D721Med (cell line): ENCODE data around the gene CA10.

ENCODE experiments used
- DNase-seq: peaks from one replicate; pipeline ENCODE4 v3.0.0; 2011; ENCODE audit warnings: low spot score; ENCODE audit not compliant: insufficient read length
- FAIRE-seq: peaks from 2 replicates; lab custom pipeline; 2011; peaks lifted over from hg19 to GRCh38; lab: Jason Lieb, UNC
- CTCF ChIP-seq: IDR thresholded peaks from 2 replicates; pipeline ENCODE4 v1.5.1; 2012; ENCODE audit warnings: mild to moderate bottlenecking, control low read depth; ENCODE audit not compliant: insufficient read depth; ENCODE audit errors: missing control alignments

CA10 gene

DNA sequence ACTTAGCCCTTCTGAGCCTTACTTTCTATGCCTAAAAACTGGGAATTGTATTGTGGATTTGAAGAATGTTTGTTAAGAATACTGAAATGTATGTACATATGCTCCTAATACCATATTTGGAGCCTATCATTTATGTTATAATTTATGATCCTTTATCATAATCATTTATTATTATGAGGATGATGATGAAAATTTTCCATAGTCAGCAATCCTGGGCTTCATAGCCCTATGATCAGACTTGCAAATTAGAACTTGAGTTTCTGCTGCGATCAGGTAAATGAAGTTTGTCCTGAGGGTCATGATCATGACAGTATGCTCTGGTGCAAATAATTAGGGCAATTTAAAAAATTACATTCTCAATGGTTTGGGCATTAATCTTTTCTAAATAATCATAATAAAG is 147.4 kb downstream of the CA10 start:
- FAIRE-seq (no peak), DNase-seq (no peak)
- TF ChIP-seq CTCF: no peak

DNA sequence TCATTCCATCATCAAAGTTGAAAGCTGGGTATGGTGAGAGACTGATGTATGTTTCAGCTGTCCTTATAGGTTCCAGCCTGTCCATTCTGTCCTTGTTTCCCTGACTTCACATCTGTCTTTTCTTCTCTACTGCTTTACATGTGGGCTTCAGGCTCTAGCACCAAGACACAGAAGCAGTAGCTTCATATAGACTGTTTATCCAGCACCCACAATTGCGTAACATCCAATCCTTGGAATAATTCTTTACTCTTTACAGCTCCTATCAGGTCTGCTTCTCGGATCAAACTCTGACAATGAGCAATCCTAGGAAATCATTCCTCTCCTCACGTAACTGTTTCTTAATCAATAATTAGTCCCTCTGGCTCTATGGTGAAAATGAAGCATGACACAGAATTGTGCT is 158.9 kb downstream of the CA10 start:
- no peak for TF ChIP-seq CTCF
- no peak for DNase-seq
- FAIRE-seq: no peak

DNA sequence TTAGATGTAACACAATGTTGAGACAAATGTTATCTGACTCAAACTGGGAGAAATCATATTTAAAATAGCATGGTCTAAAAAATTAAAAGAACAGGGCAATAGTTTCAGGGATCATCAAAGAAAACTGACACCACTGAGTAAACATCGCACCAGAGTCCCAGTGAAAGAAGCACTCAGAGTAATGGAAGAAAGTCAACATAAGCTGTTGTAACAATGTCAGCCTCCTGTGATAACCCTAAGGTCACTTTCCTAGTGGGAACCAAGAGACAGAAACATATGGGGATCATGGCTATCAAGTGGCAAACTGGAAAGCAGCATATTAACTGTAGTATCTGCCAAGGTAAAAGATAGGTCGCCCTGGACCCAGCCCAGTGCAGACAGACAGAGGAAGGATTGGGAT is 160.8 kb downstream of the CA10 start:
- DNase-seq: no peak
- no peak for TF ChIP-seq CTCF
- no peak for FAIRE-seq

DNA sequence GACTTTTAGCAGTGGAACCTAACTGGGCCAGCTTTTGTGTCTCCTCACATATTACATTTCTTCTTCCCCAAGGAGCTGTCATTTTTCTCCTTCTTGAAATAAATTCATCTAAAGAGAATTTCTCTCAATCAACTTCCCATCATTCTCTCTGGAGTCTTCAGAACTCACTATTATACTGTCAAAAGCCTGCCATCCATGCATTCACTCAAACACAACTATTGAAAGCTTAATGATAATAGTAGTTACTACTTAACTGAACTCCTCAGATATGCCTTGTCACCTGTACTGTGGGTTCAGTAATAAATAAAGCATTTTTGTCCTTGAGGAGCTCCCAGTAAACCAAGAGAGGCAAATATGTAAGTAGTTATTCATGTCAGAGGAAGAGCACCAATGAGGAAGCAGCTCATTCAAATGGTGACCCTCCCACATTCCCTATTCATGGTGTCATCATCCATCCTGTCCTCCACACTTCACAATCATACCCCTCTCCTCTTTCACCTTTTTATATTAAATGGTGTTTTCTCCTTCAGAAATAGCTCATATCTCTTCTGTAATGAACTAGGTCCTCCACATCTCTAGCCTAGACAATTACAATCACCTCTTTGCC is 162.6 kb downstream of the CA10 start:
- no peak for TF ChIP-seq CTCF
- FAIRE-seq (no peak), DNase-seq (no peak)

- TF ChIP-seq CTCF: no peak
- FAIRE-seq: no peak
- no peak for DNase-seq
Measured at GRCh38 chr17:51992864-51993416, 165.6 kb downstream of the CA10 start.

DNA sequence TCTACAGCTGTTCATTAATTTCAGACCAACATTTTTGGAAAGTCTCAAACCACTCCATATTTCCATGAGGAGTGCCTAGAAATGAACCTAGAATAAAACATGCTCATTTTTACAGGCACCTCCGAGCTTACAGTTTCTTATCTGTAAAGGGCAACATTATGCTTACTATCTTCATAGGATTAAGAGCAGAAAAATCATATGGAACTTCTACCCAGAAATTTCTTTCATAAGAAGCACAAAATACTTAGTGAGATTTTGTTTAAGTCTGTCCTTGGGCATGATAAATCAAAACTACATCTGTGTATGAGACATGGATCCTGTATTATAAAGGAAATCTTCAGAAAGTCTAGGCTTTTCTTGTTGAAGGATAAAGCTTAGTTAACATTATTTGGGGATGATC is 187.4 kb downstream of the CA10 start:
- FAIRE-seq (no peak), DNase-seq (no peak)
- TF ChIP-seq CTCF: no peak

GRCh38 chr17:51961689-51962088 is 196.8 kb downstream of the CA10 start:
- TF ChIP-seq CTCF: no peak
- no peak for FAIRE-seq

More at GRCh38 chr17:51961689-51962088, 196.8 kb downstream of the CA10 start:
- DNase-seq: no peak
